Pancreas (tissue), 10 donors: ENCODE results near the gene BCAS1. TPM values are rescaled to one million over a fixed set of nuclear protein-coding genes. Genes with fewer than 3 reads are reported as not detected.

ENCODE experiments used
- ATAC-seq, 4 donors: fragments of 200-7000 bp; cut with Tn5 transposase; one replicate each; pipeline versions ENCODE4 v1.8.0 to v1.9.1; 2020; ENCODE audit warnings: mild to moderate bottlenecking in 4 of 4, moderate library complexity in 4 of 4
- DNase-seq, 6 donors: peaks; one replicate each; pipeline ENCODE4 v3.0.0-alpha.2; 2020
- FAIRE-seq: peaks from 2 replicates; lab custom pipeline; 2012; peaks lifted over from hg19 to GRCh38; lab: Jason Lieb, UNC
- H3K27ac ChIP-seq, 4 donors: fragments of 200-600 bp; sonication (generic); 1 replicate in 3 of 4; 2 replicates in 1 of 4; pipeline versions ENCODE4 v1.5.0 to v1.8.0; 2020
- H3K27me3 ChIP-seq, 4 donors: fragments of 200-600 bp; one replicate each; pipeline ENCODE4 v1.8.0; 2021
- H3K36me3 ChIP-seq, 3 donors: fragments of 200-600 bp; sonication (generic) in 1 of 3; one replicate each; pipeline versions ENCODE4 v1.5.0 to v1.8.0; 2020 to 2021
- H3K4me1 ChIP-seq, 3 donors: fragments of 200-600 bp; one replicate each; pipeline ENCODE4 v1.8.0; 2021
- H3K4me3 ChIP-seq, 4 donors: fragments of 200-600 bp; sonication (generic) in 2 of 4; one replicate each; pipeline versions ENCODE4 v1.5.0 to v1.8.0; 2020 to 2021
- H3K9me3 ChIP-seq, 4 donors: fragments of 200-600 bp; one replicate each; pipeline ENCODE4 v1.8.0; 2021
- CTCF ChIP-seq, 4 donors: fragments of 200-600 bp; sonication (generic) in 3 of 4; IDR thresholded peaks; one replicate each; pipeline versions ENCODE4 v1.5.0 to v1.8.0; 2021; ENCODE audit warnings: antibody characterized with exemption in 4 of 4
- WGBS, 2 donors: extraction: QIAGEN DNeasy Blood & Tissue Kit; methylation state at CpG; one replicate each; pipeline ENCODE4 v1.1.7; 2013; 5-methylcytosine and 5-hydroxymethylcytosine counted together
- intact Hi-C, 3 donors: fragments of 100-400 bp; cut with DNase I; formaldehyde crosslinking; loops; one replicate each; pipeline versions ENCODE4 v1.11.1 to v1.14.2; 2022
- polyA plus RNA-seq, 2 donors: library from polyadenylated mRNA; stranded (reverse); fragments of 200-250 nt; gene quantifications; one replicate each; pipeline ENCODE4 v1.2.3, GENCODE V29; 2013
- total RNA-seq, 6 donors: library from RNA; stranded (reverse); fragmentation: NEBNext Ultra II Directional in 4 of 6; extraction: Animal tissue kit (Norgen Biotek cat#: 25700) in 4 of 6; gene quantifications; one replicate each; pipeline versions ENCODE4 v1.2.1 to v1.2.4, GENCODE V29; 2021 to 2023
- donor health status: healthy with polysubstance abuse.
- donor health status: DM: no; HTN: no; CAD: no; lungs with moderate emphysema.
- donor health status: DM: no; HTN: no; CAD: no.
- donor health status: control.
- donor health status: control.
- donor health status: Bipolar disorder and iron deficiency.
- donor health status: DM: yes; HTN: yes; CAD: no.
- donor health status: DM: no; HTN: no; CAD: no.
- donor health status: DM: no; HTN: no; CAD: no.
- donor health status: DM: yes; HTN: yes; CAD: no.

The BCAS1 gene
- total and polyA plus RNA-seq, 8 donors, result 0.20 to 0.85 (median 0.61) TPM

- 74 to 78% methylated on average over 5 of the region's 5 CpGs for WGBS, 2 donors
- no peak for FAIRE-seq
- H3K9me3 ChIP-seq, result no peaks in the 10 kb centered on the region
These were observed 77.1 kb downstream of the BCAS1 start for GRCh38 chr20:53993310-53993709.

GRCh38 chr20:53990768-53991450 lies 79.5 kb downstream of the BCAS1 start:
- H3K27ac ChIP-seq, result no peak overlapping the region
- no peaks in the 10 kb centered on the region for H3K9me3 ChIP-seq
- intact Hi-C loops, result no loop called here
- H3K36me3 ChIP-seq, result no peaks in the 10 kb centered on the region
- DNase-seq, result no peak
- FAIRE-seq, result no peak
- no peak for TF ChIP-seq CTCF (IDR thresholded peaks at IDR 0.05)
- no peaks in the 10 kb centered on the region for H3K4me1 ChIP-seq
- H3K27me3 ChIP-seq, result peaks cover 0 to 12% (median 0%) of the 10 kb centered on the region in 4 donors
- 72 to 85% methylated on average over 9 of the region's 9 CpGs for WGBS, 2 donors
- no peak overlapping the region for H3K4me3 ChIP-seq
- ATAC-seq, result no peak

More at GRCh38 chr20:53993310-53993709, 77.1 kb downstream of the BCAS1 start:
- ATAC-seq (no peak), DNase-seq (no peak)
- TF ChIP-seq CTCF (IDR thresholded peaks at IDR 0.05), result no peak
- Histone ChIP-seq H3K4me1 (no peaks in the 10 kb centered on the region), H3K27me3 (peaks cover 0 to 4% (median 0%) of the 10 kb centered on the region in 4 donors), H3K27ac (no peak overlapping the region), H3K4me3 (no peak overlapping the region), H3K36me3 (no peaks in the 10 kb centered on the region)
- intact Hi-C loops, result no loop called here

- ATAC-seq (no peak), DNase-seq (no peak)
These were observed 80.4 kb downstream of the BCAS1 start for GRCh38 chr20:53990003-53990402.

GRCh38 chr20:53989401-53989800 lies 81.0 kb downstream of the BCAS1 start:
- Histone ChIP-seq H3K9me3 (no peaks in the 10 kb centered on the region), H3K27me3 (peaks cover 0 to 12% (median 0%) of the 10 kb centered on the region in 4 donors), H3K27ac (no peak overlapping the region), H3K4me3 (no peak overlapping the region), H3K4me1 (no peaks in the 10 kb centered on the region), H3K36me3 (no peaks in the 10 kb centered on the region)
- FAIRE-seq (no peak), ATAC-seq (no peak), DNase-seq (no peak)
- no peak for TF ChIP-seq CTCF (IDR thresholded peaks at IDR 0.05)
- intact Hi-C loops, result no loop called here
- 73 to 78% methylated on average over 2 of the region's 2 CpGs for WGBS, 2 donors

More at GRCh38 chr20:53990003-53990402, 80.4 kb downstream of the BCAS1 start:
- TF ChIP-seq CTCF (IDR thresholded peaks at IDR 0.05), result no peak
- no peaks in the 10 kb centered on the region for H3K4me1 ChIP-seq
- peaks cover 0 to 12% (median 0%) of the 10 kb centered on the region in 4 donors for H3K27me3 ChIP-seq
- H3K9me3 ChIP-seq, result no peaks in the 10 kb centered on the region
- H3K4me3 ChIP-seq, result no peak overlapping the region
- no peak overlapping the region for H3K27ac ChIP-seq
- intact Hi-C loops, result no loop called here
- no peak for FAIRE-seq
- 63 to 76% methylated on average over 2 of the region's 2 CpGs for WGBS, 2 donors
- no peaks in the 10 kb centered on the region for H3K36me3 ChIP-seq

- WGBS, 2 donors, result 58 to 70% methylated on average over 4 of the region's 4 CpGs
- peaks cover 0 to 12% (median 0%) of the 10 kb centered on the region in 4 donors for H3K27me3 ChIP-seq
- intact Hi-C loops, result no loop called here
- no peak for TF ChIP-seq CTCF (IDR thresholded peaks at IDR 0.05)
- no peaks in the 10 kb centered on the region for H3K36me3 ChIP-seq
- DNase-seq (no peak), FAIRE-seq (no peak), ATAC-seq (no peak)
- H3K27ac ChIP-seq, result no peak overlapping the region
- no peaks in the 10 kb centered on the region for H3K4me1 ChIP-seq
- no peaks in the 10 kb centered on the region for H3K9me3 ChIP-seq
- H3K4me3 ChIP-seq, result no peak overlapping the region
These were observed 84.2 kb downstream of the BCAS1 start for GRCh38 chr20:53986037-53986650.
